AG04450 (cell line): ENCODE data around the gene HOMEZ. TPM values are rescaled to one million over a fixed set of nuclear protein-coding genes. Genes with fewer than 3 reads are reported as not detected.

Experiments
- CTCF ChIA-PET: fragments of 300-600, 350-600 bp; formaldehyde crosslinking; extraction: SDS; loops from one replicate; lab custom pipeline; 2022; ENCODE audit warnings: antibody characterized with exemption, inconsistent platforms; lab: Charles Lee
- POLR2A ChIA-PET: fragments of 350-600 bp; formaldehyde crosslinking; extraction: SDS; loops from one replicate; lab custom pipeline; 2021; ENCODE audit warnings: antibody characterized with exemption, inconsistent platforms; lab: Yijun Ruan, JAX
- DNase-seq: peaks from one replicate; pipeline ENCODE4 v3.0.0-alpha.2; 2011; ENCODE audit warnings: low read depth, low spot score
- H3K27ac ChIP-seq: one replicate; pipeline ENCODE4 v1.5.1; 2012; ENCODE audit warnings: low read depth, low read length, control low read depth
- H3K27me3 ChIP-seq: one replicate; pipeline ENCODE4 v1.6.0; 2012; ENCODE audit warnings: low read length; ENCODE audit not compliant: control insufficient read depth, insufficient read depth
- H3K4me3 ChIP-seq: 2 replicates; pipeline ENCODE4 v1.5.1; 2011; ENCODE audit warnings: mild to moderate bottlenecking, low read depth, low read length, control low read depth
- H3K9me3 ChIP-seq: 2 replicates; pipeline ENCODE4 v1.5.1; 2012; ENCODE audit warnings: low read length; ENCODE audit not compliant: control insufficient read depth, insufficient read depth
- polyA plus RNA-seq: library from polyadenylated mRNA; depleted of rRNA; stranded (reverse); fragments of >200 nt; gene quantifications from 2 replicates; pipeline ENCODE4 v1.2.3, GENCODE V29; 2011
- TF ChIP-seq, protein P1 (sequence below): IDR thresholded peaks from 2 replicates; pipeline ENCODE4 v1.5.1; 2011; ENCODE audit warnings: low read depth, low read length, control low read depth, inconsistent platforms

Gene HOMEZ
- polyA plus RNA-seq, 1 experiment: 11.2 TPM

DNA sequence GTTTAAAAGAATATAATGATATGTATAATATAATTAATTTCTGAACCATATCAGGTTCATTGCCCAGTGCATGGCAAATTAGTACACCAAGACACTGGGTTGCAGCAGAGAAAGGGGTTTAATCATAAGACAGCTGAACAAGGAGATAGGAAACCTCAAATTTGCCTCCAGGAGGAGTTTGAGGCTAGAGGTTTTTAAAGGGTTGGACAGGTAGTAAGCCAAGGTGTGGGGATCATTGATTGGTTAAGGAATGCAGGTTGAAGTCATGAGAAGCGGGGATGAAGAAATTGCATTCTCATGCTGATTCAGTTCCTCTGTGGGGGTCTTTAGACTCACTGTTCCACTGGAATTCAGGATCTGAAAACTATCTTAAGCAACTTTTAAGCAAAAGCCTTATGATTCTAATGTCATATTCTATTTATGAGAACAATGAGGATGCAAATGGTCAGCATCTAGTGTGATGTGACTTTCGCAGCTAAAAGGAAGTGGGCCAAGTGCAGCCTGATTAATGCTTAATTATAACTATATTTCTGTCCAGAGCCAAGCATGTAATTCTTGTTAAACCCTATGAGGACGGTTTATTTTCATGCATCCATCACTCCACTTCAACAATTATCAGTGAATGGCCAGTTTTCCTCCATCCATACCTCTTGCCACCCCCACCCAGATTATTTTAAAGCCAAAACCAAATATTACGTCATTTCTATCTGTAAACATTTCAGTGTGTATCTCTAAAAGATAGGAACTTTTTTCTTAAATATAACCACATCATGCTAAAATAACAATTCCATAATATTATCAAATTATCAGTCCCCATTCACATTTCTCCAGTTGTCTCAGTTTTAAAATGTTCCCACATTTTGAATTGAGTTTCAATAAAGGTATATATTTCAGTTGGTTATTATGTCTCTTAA, 33.3 kb downstream of the HOMEZ start:
- ChIA-PET CTCF (no interaction called here), POLR2A (no interaction called here)
- no peak for DNase-seq
- H3K9me3 ChIP-seq: no peaks in the 10 kb centered on the region
- no peak overlapping the region for H3K27ac ChIP-seq
- H3K27me3 ChIP-seq: peaks cover 6% of the 10 kb centered on the region
- TF ChIP-seq, protein P1, sequence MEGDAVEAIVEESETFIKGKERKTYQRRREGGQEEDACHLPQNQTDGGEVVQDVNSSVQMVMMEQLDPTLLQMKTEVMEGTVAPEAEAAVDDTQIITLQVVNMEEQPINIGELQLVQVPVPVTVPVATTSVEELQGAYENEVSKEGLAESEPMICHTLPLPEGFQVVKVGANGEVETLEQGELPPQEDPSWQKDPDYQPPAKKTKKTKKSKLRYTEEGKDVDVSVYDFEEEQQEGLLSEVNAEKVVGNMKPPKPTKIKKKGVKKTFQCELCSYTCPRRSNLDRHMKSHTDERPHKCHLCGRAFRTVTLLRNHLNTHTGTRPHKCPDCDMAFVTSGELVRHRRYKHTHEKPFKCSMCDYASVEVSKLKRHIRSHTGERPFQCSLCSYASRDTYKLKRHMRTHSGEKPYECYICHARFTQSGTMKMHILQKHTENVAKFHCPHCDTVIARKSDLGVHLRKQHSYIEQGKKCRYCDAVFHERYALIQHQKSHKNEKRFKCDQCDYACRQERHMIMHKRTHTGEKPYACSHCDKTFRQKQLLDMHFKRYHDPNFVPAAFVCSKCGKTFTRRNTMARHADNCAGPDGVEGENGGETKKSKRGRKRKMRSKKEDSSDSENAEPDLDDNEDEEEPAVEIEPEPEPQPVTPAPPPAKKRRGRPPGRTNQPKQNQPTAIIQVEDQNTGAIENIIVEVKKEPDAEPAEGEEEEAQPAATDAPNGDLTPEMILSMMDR: no peak
- H3K4me3 ChIP-seq: no peak overlapping the region

- POLR2A ChIA-PET: no interaction called here
- Histone ChIP-seq H3K9me3 (no peaks in the 10 kb centered on the region), H3K4me3 (no peak overlapping the region), H3K27ac (no peak overlapping the region), H3K27me3 (peaks cover 6% of the 10 kb centered on the region)
- TF ChIP-seq, protein P1: no peak
- CTCF ChIA-PET: no interaction called here
- no peak for DNase-seq
These were observed 33.9 kb downstream of the HOMEZ start for GRCh38 chr14:23252006-23252405.

DNA sequence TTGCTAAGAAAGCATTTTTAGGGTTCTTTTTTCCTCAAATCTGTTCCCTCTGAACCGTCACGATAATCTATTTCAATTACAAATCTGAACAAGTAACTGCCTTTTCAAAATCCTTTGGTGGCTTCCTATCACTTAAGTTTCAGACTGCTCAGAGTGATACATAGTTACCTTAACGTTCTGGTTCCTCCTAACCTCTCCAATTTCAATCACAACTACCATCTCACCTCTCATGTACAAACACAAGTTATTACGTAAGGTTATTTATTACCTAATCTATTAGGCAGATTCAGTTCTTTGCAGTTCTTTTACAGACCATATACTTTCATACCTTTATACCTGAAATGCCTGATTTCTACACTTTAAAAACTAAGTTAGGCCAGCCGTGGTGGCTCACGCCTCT, 36.1 kb downstream of the HOMEZ start:
- POLR2A ChIA-PET: no interaction called here
- no peak for DNase-seq
- Histone ChIP-seq H3K4me3 (no peak overlapping the region), H3K9me3 (no peaks in the 10 kb centered on the region), H3K27ac (no peak overlapping the region), H3K27me3 (peaks cover 6% of the 10 kb centered on the region)
- CTCF ChIA-PET: no interaction called here
- TF ChIP-seq, protein P1: no peak

DNA sequence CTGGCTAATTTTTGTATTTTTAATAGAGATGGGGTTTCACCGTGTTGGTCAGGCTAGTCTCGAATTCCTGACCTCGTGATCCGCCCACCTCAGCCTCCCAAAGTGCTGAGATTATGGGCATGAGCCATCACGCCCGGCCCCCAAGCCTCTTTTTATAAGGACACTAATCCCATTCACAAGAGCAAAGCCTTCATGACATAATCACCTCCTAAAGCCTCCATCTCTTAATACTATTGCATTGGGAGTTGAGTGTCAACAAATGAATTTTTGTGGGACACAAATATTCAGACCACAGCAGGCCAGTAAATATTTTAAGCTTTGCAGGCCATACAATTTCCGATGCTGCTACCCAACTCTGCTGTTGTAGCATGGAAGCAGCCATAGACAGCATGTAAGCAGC, 37.3 kb downstream of the HOMEZ start:
- no peak for DNase-seq
- peaks cover 6% of the 10 kb centered on the region for H3K27me3 ChIP-seq
- TF ChIP-seq, protein P1: no peak
- H3K27ac ChIP-seq: no peak overlapping the region
- CTCF ChIA-PET: interaction anchor here (0.6 to 1.0 kb wide), 2 partner anchors 29 to 127 kb away, joined by 3 read pairs; no protein-coding TSS in a partner anchor
- POLR2A ChIA-PET: no interaction called here
- no peaks in the 10 kb centered on the region for H3K9me3 ChIP-seq
- no peak overlapping the region for H3K4me3 ChIP-seq

- Histone ChIP-seq H3K4me3 (no peak overlapping the region), H3K27ac (no peak overlapping the region), H3K9me3 (no peaks in the 10 kb centered on the region), H3K27me3 (peaks cover 4% of the 10 kb centered on the region)
- POLR2A ChIA-PET: no interaction called here
- DNase-seq: no peak
- CTCF ChIA-PET: interaction anchor here (1.2 kb wide), 1 partner anchor 122 kb away, joined by 3 read pairs; no protein-coding TSS in a partner anchor
- TF ChIP-seq, protein P1: no peak
These were observed 40.6 kb downstream of the HOMEZ start for GRCh38 chr14:23245282-23245681.
